CD4-positive, alpha-beta T cell treated with Interferon gamma for 1 hour (primary cell): ENCODE measurements around the gene HSD17B8.

Experiments used
- DNase-seq: peaks from one replicate; pipeline ENCODE4 v3.0.0-alpha.2; 2020

HSD17B8 gene

GRCh38 chr6:33192671-33193602, 11.5 kb upstream of the HSD17B8 start:
- peak; percentile 19 for DNase-seq

GRCh38 chr6:33193619-33194018, 10.8 kb upstream of the HSD17B8 start:
- no peak for DNase-seq

GRCh38 chr6:33194431-33194979, 9.9 kb upstream of the HSD17B8 start:
- DNase-seq: no peak

GRCh38 chr6:33195304-33196165, 8.9 kb upstream of the HSD17B8 start:
- no peak for DNase-seq

GRCh38 chr6:33197431-33198048, 6.9 kb upstream of the HSD17B8 start:
- DNase-seq: peak; percentile 28

- no peak for DNase-seq
These were observed 6.1 kb upstream of the HSD17B8 start for GRCh38 chr6:33198159-33198852.

- DNase-seq: no peak
These were observed 5.5 kb upstream of the HSD17B8 start for GRCh38 chr6:33198853-33199436.

- DNase-seq: peak; percentile 71
These were observed 4.7 kb upstream of the HSD17B8 start for GRCh38 chr6:33199687-33200218.

GRCh38 chr6:33200219-33201146, 4.0 kb upstream of the HSD17B8 start, which contains the start of the genes RXRB and SLC39A7:
RXRB (minus strand) TSS chr6:33200665; CDS start chr6:33200476, 189 bp downstream.
SLC39A7 (plus strand) TSS chr6:33200867; CDS start chr6:33201246, 379 bp downstream.
- DNase-seq: peak; percentile 99

- no peak for DNase-seq
These were observed 3.3 kb upstream of the HSD17B8 start for GRCh38 chr6:33201147-33201545.

- no peak for DNase-seq
These were observed 2.5 kb upstream of the HSD17B8 start for GRCh38 chr6:33201935-33202334.

- no peak for DNase-seq
These were observed 1.7 kb upstream of the HSD17B8 start for GRCh38 chr6:33202799-33203198.

GRCh38 chr6:33203443-33204164, 851 bp upstream of the HSD17B8 start:
- no peak for DNase-seq

- no peak for DNase-seq
These were observed 365 bp upstream of the HSD17B8 start for GRCh38 chr6:33204165-33204414.

- no peak for DNase-seq
These were observed 954 bp downstream of the HSD17B8 start for GRCh38 chr6:33205191-33206026.

GRCh38 chr6:33206027-33206863, 1.8 kb downstream of the HSD17B8 start:
- no peak for DNase-seq

- DNase-seq: no peak
These were observed 2.6 kb downstream of the HSD17B8 start for GRCh38 chr6:33206864-33207551.
